HG03571 (cell line): Measurements from ENCODE around the gene CBL.

ENCODE experiments used
- ATAC-seq: cut with Tn5 transposase; IDR thresholded peaks from one replicate; pipeline ENCODE4 v1.9.1; 2021; ENCODE audit not compliant: unreplicated experiment

The CBL gene

DNA sequence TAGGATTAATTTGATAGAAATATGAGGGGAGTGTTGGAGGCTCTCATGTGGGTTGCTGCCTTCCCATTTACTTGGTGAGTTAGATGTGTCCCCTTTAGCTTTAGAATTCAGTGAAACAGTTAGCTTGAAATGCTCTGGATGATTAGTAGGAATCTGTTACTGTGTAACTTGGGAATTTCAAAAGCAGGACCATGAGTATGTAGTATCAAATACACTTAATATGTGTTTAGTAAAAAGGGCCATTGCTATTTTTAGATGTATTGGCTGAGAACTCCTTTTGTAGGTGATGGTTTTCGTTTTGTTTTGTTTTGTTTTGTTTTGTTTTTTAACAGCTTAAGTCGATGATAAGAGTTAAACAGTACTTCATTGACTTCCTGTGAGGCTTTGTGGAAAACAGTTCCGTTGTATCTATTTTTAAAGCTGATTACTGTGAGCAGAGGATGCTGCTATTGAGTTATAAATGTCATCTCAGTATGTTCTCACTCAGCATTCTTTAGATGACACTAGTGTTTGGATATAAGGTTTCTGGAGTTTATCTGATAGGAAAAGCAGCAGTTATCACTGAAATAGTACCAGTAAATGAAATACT, 57.3 kb downstream of the CBL start:
- no peak for ATAC-seq

DNA sequence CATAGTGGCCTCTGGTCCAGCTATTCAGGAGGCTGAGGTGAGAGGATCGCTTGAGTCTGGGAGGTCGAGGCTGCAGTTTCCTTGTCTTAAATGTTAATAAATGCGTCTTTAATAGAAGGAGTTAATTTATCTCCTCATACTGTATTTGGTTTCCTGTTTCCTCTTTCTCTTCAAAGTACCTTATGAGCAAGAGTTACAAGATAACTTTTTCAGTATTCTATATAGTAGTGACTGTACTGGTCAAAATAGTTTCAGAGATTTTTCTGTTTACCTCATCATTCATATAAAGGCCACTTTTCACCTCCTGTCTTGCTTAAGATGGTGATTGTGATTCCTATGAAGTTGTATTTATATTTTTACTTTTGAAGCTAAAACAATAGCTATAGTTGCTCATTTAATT, 59.9 kb downstream of the CBL start:
- ATAC-seq = no peak

DNA sequence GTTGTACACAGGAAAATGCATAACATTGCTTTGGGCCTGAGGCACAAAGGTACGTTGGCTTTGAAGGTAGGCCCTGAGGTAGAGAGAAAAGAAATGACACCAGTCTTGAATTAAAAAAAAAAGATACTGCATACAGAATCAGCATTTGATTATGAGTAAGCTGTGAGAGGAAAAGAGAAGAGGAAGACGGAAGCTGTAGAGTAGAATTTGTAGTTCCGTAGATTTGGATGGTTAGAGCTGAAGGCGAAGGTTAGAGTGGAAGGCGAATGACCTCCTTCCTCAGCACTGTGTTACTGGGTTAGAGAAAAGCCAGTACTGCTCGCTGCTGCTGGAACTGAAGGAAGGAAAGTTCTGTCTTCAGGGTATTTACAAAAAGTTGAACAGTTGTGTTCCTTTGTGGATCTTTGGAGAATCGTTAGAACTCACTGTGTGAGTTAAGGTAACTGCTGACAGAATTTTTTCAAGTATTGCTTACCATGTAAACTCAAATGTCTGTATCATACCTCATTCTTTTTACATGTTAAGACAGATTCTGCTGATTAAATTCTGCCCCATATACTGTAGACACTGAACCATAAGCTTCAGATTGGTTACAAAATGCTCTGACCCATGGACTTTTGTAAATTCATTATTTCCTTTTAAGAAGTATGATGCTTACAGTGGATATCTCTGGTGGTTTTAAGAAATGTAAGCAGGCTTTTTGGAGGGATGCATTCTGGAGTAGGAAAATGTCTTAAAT, 60.5 kb downstream of the CBL start:
- no peak for ATAC-seq

DNA sequence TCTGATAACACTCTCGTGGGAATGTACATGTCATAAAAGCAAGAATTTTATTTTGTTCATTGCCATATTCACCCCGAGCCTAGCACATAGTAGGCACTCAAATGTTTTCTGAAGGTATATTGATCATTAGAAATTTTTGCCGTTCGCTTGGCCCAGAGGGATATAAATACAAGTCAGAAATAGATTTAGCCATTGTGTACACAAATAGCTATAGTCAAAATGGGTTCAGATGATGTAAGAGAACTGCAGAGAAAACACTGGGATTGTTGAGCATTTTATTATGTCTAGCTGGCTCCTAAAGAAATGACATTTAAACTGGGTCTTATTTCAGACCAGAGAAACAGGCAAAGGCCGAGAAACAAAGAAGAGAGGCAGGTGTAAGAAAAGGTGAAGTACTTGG, 61.5 kb downstream of the CBL start:
- ATAC-seq = no peak

DNA sequence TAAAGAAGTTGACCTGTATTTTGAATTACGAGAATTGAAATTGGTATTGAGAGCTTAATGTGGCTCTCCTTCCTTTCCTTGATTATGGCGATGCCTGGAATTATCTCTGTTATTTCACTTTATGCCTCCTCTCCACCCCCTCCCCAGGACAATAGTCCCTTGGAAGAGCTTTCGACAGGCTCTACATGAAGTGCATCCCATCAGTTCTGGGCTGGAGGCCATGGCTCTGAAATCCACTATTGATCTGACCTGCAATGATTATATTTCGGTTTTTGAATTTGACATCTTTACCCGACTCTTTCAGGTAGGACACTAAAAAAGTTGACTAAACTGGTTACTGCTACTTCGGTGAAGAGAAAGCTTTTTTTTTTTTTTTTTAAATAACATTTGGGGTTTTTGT, 67.6 kb downstream of the CBL start:
- no peak for ATAC-seq

DNA sequence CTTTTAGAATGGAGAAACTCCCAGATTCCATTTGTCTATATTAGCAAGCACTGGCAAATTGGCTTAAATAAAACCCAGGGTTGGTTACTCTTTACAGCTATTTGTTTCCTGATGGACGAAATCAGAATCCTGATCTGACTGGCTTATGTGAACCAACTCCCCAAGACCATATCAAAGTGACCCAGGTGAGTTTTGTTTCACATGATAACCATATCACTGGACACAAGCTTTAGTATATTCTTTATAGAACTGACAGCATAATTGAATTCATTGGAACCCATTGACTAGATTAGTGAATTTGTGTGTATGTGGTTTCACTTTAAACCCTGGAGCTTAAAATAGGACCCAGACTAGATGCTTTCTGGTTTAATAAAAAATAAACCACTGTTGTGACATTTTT, 71.5 kb downstream of the CBL start:
- no peak for ATAC-seq

DNA sequence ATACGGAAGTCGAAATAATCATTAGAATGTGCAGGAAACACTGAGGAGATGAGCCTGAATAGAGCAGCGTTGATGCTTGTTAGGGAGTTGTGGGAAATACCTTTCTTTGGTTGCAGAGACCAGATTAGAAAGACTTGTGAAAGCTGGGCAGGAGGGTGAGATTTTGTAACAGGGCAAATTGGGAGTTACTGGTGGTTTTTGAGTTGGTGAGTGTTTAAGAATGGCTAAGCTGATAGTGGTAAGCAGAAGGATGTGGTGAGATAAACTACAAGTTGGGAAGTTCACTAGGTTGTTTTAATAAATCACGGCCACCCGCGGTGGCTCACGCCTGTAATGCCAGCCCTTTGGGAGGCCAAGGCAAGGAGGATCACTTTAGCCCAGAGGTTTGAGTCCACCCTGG, 76.4 kb downstream of the CBL start:
- no peak for ATAC-seq

DNA sequence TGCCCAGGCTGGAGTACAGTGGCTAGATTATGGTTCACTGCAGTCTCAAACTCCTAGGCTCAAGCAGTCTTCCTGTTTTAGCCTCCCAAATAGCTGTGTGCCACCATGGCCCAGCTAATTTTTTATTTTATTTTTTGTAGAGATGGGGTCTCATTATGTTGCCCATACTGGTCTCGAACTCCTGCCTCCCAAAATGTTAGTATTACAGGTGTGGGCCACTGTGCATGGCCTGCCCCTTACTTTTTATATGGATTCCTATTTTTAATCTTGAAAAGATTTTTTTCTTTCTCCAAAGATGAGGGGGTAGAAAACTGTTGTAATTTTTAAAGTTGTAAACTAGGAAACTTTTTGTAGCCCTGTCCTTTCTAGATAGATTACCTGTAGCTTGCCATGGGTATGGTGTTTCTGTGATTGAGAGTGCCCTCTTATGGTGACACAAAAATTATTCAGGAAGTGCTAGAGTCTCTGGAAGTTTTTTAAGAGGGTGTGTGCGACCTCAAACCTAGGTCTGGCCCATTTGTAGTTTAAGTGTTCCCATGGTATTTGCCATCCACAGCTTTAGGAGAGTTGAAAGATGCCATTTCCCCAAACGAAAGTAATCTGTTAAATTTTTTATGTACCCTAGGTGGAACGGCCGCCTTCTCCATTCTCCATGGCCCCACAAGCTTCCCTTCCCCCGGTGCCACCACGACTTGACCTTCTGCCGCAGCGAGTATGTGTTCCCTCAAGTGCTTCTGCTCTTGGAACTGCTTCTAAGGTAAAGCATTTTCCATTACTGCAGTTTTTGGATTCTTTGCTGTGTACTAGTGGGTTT, 78.4 kb downstream of the CBL start:
- no peak for ATAC-seq

DNA sequence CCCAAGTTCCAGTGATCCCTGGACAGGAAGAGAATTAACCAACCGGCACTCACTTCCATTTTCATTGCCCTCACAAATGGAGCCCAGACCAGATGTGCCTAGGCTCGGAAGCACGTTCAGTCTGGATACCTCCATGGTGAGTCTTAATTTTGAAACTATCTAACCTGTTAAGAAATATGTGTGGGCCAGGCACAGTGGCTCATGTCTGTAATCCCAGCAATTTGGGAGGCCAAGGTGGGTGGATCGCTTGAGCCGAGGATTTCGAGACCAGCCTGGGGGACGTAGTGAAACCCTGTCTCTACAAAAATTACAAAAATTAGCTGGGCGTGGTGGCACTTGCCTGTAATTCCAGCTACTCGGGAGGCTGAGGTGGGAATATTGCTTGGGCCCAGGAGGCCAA, 79.3 kb downstream of the CBL start:
- no peak for ATAC-seq

DNA sequence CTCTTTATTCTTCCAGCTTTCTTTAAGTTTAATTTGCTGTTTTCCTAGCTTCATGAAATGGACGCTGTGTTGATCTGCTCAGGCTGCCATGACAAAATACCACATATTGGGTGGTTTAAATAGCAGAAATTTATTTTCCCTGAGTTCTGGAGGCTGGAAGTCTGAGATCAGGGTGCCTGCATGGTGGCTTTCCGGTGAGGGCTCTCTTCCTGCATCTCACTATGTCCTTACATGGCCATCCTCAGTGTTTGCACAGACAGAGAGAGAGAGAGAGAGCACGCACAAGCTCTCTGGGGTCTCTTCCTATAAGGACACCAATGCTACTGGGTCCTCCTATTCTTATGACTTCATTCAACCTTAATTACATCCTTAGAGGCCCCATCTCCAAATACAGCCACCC, 82.1 kb downstream of the CBL start:
- no peak for ATAC-seq

DNA sequence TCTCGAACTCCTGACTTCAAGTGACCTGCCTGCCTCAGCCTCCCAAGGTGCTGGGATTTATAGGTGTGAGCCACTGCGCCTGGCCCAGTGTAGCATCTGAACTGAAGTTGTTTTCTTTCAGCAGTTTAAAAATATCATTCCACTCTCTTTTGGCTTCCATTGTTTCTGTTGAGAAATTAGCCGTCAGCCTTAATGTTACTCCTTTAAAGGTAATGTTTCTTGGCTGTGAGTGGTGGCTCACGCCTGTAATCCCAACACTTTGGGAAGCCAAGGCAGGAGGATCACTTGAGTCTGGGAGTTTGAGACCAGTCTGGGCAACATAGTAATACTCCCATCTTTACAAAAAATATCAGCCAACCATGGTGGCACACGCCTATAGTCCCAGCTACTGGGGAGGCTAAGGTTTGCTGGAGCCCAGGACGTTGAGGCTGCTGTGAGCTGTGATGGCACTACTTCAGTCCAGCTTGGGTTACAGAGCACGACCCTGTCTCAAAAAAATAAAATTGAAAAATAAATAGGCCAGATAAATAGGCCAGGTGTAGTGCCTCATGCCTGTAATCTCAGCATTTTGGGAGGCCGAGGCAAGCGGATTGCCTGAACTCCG, 84.9 kb downstream of the CBL start:
- no peak for ATAC-seq

DNA sequence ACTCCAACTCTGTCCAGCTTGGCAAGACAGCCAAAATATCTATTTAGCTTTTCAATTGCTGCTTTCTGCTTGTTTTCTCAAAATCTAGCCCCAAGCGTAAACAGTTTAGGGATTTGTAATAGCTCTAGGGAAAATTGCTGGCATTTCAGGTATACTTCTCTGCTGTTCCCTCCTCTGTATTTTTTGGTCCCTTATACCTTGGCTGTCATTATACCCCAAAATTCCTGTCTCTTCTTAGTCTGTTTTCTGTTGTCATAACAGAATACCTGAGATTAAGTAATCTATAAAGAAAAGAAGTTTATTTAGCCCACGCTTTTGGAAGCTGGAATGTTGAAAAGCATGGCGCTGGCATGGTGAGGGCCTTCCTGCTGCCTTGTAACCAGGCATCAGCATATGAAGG, 87.3 kb downstream of the CBL start:
- no peak for ATAC-seq

DNA sequence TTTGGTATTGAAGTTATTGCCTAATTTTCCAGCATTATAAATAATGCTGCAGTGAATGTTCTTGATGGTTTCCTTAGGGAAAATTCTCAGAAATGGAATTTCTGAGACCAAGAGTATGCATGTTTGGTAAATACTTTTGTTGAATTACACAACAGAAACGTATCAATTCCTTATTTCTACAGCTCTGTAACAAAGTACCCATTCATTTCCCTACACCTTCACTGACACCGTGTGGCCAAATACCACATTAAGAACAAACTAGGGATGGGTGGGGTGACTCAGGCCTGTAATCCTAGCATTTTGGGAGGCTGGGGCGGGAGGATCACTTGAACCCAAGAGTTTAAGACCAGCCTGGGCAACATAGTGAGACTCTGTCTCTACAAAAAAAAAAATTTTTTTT, 89.0 kb downstream of the CBL start:
- no peak for ATAC-seq

DNA sequence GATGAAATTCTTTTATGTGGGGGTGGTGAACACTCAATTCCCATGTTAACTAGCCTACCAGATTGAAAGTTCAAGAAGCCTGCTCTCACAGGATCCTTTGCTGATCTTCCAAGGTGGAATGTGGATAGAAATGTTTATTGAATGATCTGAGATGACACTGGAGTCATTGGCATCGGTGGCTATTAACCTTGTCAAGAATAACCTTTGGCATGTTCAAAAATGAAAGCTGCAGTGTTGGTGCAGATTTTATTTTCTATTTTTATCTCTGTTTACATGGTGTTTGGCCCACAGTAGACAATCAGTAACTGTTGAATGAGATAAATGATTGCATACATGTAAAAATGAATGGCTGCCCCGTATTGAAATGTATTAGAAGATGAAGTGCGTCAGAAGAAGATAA, 91.8 kb downstream of the CBL start:
- ATAC-seq = no peak

DNA sequence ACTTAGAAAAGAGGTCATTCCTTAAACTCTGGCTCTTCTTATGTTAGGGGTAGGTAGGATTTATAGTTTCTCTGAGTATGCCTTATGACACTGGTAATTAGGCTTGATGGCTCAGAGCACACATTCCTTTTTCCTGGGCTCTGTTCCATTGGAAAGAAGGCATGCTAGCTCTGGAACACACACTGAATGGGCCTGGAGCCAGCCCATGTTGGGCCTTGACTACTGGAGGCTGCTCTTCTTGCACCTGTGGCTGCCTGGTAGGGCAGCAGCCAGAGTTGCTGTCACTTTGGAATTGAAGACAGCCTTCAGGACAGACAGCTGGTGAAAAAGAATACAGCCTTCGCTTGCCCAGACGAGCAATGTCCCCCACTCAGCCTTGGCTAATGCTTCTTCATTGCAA, 92.6 kb downstream of the CBL start:
- no peak for ATAC-seq

DNA sequence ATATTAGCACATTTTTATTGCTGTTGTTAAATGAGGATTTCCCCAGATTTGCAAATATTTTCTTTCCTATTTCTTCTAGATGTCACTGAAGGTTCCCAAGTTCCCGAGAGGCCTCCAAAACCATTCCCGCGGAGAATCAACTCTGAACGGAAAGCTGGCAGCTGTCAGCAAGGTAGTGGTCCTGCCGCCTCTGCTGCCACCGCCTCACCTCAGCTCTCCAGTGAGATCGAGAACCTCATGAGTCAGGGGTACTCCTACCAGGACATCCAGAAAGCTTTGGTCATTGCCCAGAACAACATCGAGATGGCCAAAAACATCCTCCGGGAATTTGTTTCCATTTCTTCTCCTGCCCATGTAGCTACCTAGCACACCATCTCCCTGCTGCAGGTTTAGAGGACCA, 93.3 kb downstream of the CBL start:
- no peak for ATAC-seq

DNA sequence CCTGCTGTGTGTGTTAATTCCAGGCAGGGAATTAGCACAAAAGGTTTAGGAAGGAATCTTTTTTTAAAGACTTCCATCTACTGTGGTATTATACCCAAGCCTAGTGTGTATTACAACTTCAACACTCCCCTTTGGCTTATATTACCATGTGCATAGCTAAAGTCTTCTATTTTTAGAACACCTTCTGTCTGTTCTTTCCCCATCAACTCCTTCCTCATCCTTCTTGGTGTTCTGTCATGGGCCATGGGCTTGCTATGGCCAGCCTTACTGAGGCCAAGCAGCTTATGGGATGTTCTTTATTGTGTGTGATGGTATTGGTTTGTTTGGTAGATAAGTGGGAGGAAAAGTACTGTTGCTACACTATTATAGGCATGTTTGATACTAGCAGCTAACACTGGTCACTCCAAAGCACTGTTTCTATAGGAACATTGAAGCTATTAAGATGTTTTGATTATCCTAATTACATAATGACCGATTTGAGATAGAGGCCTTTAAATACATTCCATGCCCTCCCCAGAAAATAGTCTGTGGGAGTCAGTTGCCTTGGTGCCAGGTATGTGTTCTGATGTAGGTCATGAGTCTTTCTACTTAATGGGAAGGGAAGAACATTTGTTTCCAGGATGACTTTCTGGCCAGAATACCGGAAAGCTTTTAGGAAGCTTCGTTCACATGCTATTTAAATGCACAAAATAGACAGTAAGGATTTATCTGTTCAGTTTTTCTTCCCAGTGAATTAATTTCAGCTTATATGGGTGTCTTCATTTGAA, 94.2 kb downstream of the CBL start:
- ATAC-seq = no peak

DNA sequence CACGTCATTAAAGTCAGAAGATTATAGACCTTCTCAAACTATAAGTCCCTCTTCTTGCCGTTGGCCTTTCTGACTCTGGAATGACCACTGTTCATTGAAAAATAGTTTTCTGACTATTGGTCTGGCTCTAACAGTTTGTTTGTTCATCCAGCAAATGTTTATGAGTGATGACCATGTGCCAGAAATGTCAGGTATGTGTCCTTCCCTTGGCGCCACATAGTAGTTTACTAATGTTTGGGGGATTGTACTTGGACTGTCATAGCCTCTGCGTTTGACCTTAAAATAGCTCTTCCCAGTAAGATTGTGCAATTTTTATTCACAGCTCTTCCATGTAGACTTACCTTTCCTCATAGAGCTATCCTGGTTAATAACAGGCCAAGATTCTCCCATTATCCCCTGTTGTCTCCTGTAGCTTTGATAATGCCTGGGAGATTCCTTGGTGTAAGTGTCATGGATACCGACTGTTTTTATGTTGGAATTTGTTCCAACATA, 97.1 kb downstream of the CBL start:
- no peak for ATAC-seq

DNA sequence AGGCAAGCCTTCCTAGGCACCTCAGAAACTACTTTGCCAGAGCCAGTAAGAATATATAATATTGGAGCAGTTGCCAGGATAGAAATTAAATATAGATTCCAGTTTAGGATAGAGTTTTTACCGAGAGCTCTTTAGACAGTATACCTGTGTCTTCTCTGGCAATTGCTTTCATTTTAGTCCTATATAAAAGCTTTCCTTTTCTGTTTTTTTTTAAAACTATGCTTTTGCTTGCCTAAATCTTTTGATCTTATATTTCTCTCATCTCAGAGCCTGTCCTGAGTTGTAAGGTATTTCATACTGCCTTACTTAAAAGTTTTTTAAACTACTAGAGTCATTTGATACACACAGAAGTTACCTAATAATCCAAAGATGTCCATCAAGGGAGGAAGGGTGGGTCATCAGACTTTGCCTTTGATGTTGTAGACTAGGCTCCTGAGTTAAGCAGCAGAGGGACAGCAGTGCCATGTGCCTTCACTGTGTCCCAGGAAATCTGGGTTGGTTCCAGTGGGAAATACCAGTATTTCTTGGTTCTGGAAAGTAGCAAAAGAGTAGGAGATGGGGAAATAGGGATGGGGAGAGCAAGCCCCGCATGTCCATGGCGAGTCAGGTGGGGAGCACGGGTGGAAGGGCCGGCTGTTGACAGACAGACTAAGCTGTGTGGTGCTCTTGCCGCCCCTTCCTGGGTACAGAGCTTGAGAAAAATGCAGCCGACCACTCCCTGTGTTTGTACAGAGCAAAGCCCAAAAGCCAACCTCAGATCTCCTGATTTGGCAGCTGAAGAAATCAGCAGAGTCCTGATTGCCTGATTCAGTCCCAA, 99.6 kb downstream of the CBL start:
- no peak for ATAC-seq

DNA sequence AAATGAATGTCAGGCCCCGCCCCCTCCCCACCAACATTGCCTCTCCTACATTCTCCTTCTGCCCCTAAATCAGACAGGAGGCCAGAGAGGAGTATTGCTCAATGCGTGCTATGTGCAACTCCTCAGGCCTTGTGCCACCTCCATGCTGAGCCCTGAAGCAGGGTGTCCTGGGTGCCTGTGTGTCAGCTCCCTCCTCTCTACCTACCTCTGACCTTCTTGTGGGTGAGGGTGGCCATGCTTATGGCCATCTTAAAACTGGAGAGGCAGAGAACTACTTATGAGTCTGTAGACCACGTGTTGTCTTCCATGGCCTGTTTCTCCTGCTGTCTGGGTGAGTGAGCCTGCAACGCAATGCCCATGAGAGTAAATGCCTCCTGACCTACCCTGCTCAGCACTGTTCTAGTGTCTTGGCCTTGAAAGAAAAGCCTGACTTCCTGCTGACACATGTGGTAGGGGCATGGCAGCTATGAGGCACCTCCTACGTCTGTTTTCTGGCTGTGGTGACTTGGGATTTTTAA, 100.3 kb downstream of the CBL start:
- no peak for ATAC-seq
